Keratinocyte (primary cell): ENCODE measurements around the gene CMBL. TPM values are rescaled to one million over a fixed set of nuclear protein-coding genes. Genes with fewer than 3 reads are reported as not detected.

Experiments
- DNase-seq: peaks from one replicate; pipeline ENCODE4 v3.0.0-alpha.2; 2011; ENCODE audit warnings: low read depth, missing footprints, low spot score
- FAIRE-seq: peaks from 2 replicates; lab custom pipeline; 2011; peaks lifted over from hg19 to GRCh38; lab: Jason Lieb, UNC
- H2AFZ ChIP-seq: 2 replicates; pipeline ENCODE4 v1.6.0; 2012; ENCODE audit warnings: low read length, control low read depth, inconsistent platforms; ENCODE audit not compliant: control insufficient read depth
- H3K27ac ChIP-seq: 2 replicates; pipeline ENCODE4 v1.5.1; 2011; ENCODE audit warnings: low read length; ENCODE audit not compliant: control insufficient read depth, insufficient read depth
- H3K27me3 ChIP-seq: 3 replicates; pipeline ENCODE4 v1.6.0; 2011; ENCODE audit warnings: low read length; ENCODE audit not compliant: control insufficient read depth, insufficient read depth; ENCODE audit errors: extremely low read depth
- H3K36me3 ChIP-seq, 2 experiments: 2 replicates in 1 of 2; 3 replicates in 1 of 2; pipeline ENCODE4 v1.5.1; 2011; ENCODE audit warnings: low read length in 2 of 2, mild to moderate bottlenecking in 1 of 2; ENCODE audit not compliant: control insufficient read depth in 2 of 2, insufficient read depth in 2 of 2; ENCODE audit errors: extremely low read depth in 1 of 2
- H3K4me1 ChIP-seq: 3 replicates; pipeline ENCODE4 v1.5.1; 2011; ENCODE audit warnings: low read length; ENCODE audit not compliant: control insufficient read depth, insufficient read depth; ENCODE audit errors: extremely low read depth
- H3K4me2 ChIP-seq: 3 replicates; pipeline ENCODE4 v1.6.0; 2011; ENCODE audit warnings: low read depth, low read length; ENCODE audit not compliant: control insufficient read depth, insufficient read depth; ENCODE audit errors: extremely low read depth
- H3K4me3 ChIP-seq, 3 experiments: fragments of 200-600 bp in 1 of 3; sonication (generic) in 1 of 3; 2 replicates in 2 of 3; 3 replicates in 1 of 3; pipeline ENCODE4 v1.5.1; 2011 to 2016; ENCODE audit warnings: low read length in 3 of 3, mild to moderate bottlenecking in 3 of 3, control low read depth in 2 of 3, inconsistent platforms in 1 of 3, low read depth in 1 of 3, mixed read lengths in 1 of 3, mixed run types in 1 of 3, moderate library complexity in 1 of 3; ENCODE audit not compliant: control insufficient read depth in 2 of 3, insufficient read depth in 2 of 3; ENCODE audit errors: extremely low read depth in 1 of 3
- H3K79me2 ChIP-seq: 2 replicates; pipeline ENCODE4 v1.6.0; 2012; ENCODE audit warnings: low read length; ENCODE audit not compliant: control insufficient read depth, insufficient read depth
- H3K9ac ChIP-seq: 3 replicates; pipeline ENCODE4 v1.6.0; 2011; ENCODE audit warnings: low read length; ENCODE audit not compliant: control insufficient read depth, insufficient read depth; ENCODE audit errors: extremely low read depth
- H3K9me1 ChIP-seq: 3 replicates; pipeline ENCODE4 v1.6.0; 2011; ENCODE audit warnings: low read length; ENCODE audit not compliant: control insufficient read depth, insufficient read depth; ENCODE audit errors: extremely low read depth
- H3K9me3 ChIP-seq: 2 replicates; pipeline ENCODE4 v1.5.1; 2012; ENCODE audit warnings: low read depth, low read length; ENCODE audit not compliant: control insufficient read depth
- H4K20me1 ChIP-seq: 3 replicates; pipeline ENCODE4 v1.6.0; 2011; ENCODE audit warnings: low read length; ENCODE audit not compliant: control insufficient read depth, insufficient read depth; ENCODE audit errors: extremely low read depth
- CTCF ChIP-seq, 3 experiments: IDR thresholded peaks in 1 of 3; conservative IDR thresholded peaks in 1 of 3; optimal IDR thresholded peaks in 1 of 3; 2 replicates in 2 of 3; 3 replicates in 1 of 3; pipeline versions ENCODE3 to v1.5.1; 2011; ENCODE audit warnings: low read length in 3 of 3, mild to moderate bottlenecking in 3 of 3, moderate library complexity in 2 of 3, control low read depth in 1 of 3, inconsistent platforms in 1 of 3; ENCODE audit not compliant: insufficient read depth in 2 of 3; ENCODE audit errors: extremely low read depth in 1 of 3
- EZH2 ChIP-seq: IDR thresholded peaks from one replicate; pipeline ENCODE4 v1.6.1; 2012; ENCODE audit warnings: inconsistent platforms, mild to moderate bottlenecking, low read length, moderate library complexity
- dilution Hi-C: fragments of 300-500 bp; cut with MboI; formaldehyde crosslinking; loops from one replicate; pipeline ENCODE4 v1.7.0; 2020; ENCODE audit warnings: low sequenced_read_pairs; ENCODE audit not compliant: extremely low pct_ligation_motif_present
- polyA plus RNA-seq, 5 experiments: library from polyadenylated mRNA; depleted of rRNA in 3 of 5; stranded (reverse) in 3 of 5; stranded (forward) in 1 of 5; unstranded in 1 of 5; fragments of >200 nt; gene quantifications; 1 replicate in 1 of 5; 2 replicates in 3 of 5; 3 replicates in 1 of 5; pipeline versions ENCODE4 v1.2.1 to v1.2.3, GENCODE V29; 2011 to 2012; ENCODE audit warnings: missing spikeins in 2 of 5, low read depth in 1 of 5, low replicate concordance in 1 of 5

The CMBL gene
- polyA plus RNA-seq, 1 donor (not counting 4 experiments of a cell fraction or from before 2014, with no cell fraction given): 9.1 TPM

GRCh38 chr5:10354048-10354872 is 46.6 kb upstream of the CMBL start:
- peak overlapping the region; percentile 97 for H3K27ac ChIP-seq
- H3K9me3 ChIP-seq: no peaks in the 10 kb centered on the region
- H3K4me1 ChIP-seq: peaks cover 27% of the 10 kb centered on the region
- H3K36me3 ChIP-seq: no peaks in the 10 kb centered on the region
- peak overlapping the region; percentile 43 for H2AFZ ChIP-seq
- dilution Hi-C loops: no loop called here
- no peak for TF ChIP-seq EZH2
- TF ChIP-seq CTCF (optimal IDR thresholded peaks at IDR 0.05 in 1 of 3, IDR thresholded peaks at IDR 0.05 in 1 of 3, conservative IDR thresholded peaks at IDR 0.05 in 1 of 3; ENCODE audit: extremely low read depth in 1 of 3, insufficient read depth in 2 of 3, low read length in 3 of 3): no peak
- H3K4me2 ChIP-seq: peak overlapping the region; percentile 88
- H3K79me2 ChIP-seq: peaks cover 55% of the 10 kb centered on the region
- peak overlapping the region; percentile 96 for H3K9ac ChIP-seq
- peaks cover 2% of the 10 kb centered on the region for H4K20me1 ChIP-seq
- DNase-seq (no peak), FAIRE-seq (no peak)
- H3K9me1 ChIP-seq: no peaks in the 10 kb centered on the region
- no peaks in the 10 kb centered on the region for H3K27me3 ChIP-seq
- peak overlapping the region; percentile 70 to 90 (median 72) for H3K4me3 ChIP-seq

- Histone ChIP-seq H2AFZ (peak within 1 kb of the TSS; percentile 70), H3K36me3 (no peaks in the 10 kb centered on the region), H3K9me1 (no peaks in the 10 kb centered on the region), H3K27ac (peak within 1 kb of the TSS; percentile 97), H3K27me3 (no peaks in the 10 kb centered on the region), H3K4me1 (peaks cover 27% of the 10 kb centered on the region), H3K79me2 (peaks cover 47% of the 10 kb centered on the region), H4K20me1 (peaks cover 2% of the 10 kb centered on the region), H3K4me3 (peak within 1 kb of the TSS; percentile 70 to 96 (median 90)), H3K9me3 (no peaks in the 10 kb centered on the region), H3K9ac (peak within 1 kb of the TSS; percentile 96), H3K4me2 (peak within 1 kb of the TSS; percentile 99)
- DNase-seq: peak; percentile 69
- peak; percentile 29 for FAIRE-seq
- dilution Hi-C loops: no loop called here
- no peak for TF ChIP-seq CTCF (optimal IDR thresholded peaks at IDR 0.05 in 1 of 3, IDR thresholded peaks at IDR 0.05 in 1 of 3, conservative IDR thresholded peaks at IDR 0.05 in 1 of 3; ENCODE audit: extremely low read depth in 1 of 3, insufficient read depth in 2 of 3, low read length in 3 of 3)
- no peak for TF ChIP-seq EZH2
These were observed 45.7 kb upstream of the CMBL start, which contains the start of gene MARCHF6 for GRCh38 chr5:10353241-10354047. Gene MARCHF6 (plus strand): TSS chr5:10353695. CDS start chr5:10353899, 204 bp downstream.
